H1 (cell line): Measurements from ENCODE around the gene PBX2. TPM values are rescaled to one million over a fixed set of nuclear protein-coding genes. Genes with fewer than 3 reads are reported as not detected.

Source experiments
- BCL11A ChIP-seq, 2 experiments: IDR thresholded peaks; one replicate each; pipeline ENCODE4 v1.6.1; 2011; ENCODE audit warnings: low read depth in 2 of 2, low read length in 2 of 2, mild to moderate bottlenecking in 2 of 2
- CHD1 ChIP-seq: IDR thresholded peaks from 2 replicates; pipeline ENCODE4 v1.6.1; 2012; ENCODE audit warnings: low read depth, low read length, improper control_type of control experiment
- CHD2 ChIP-seq: IDR thresholded peaks from 2 replicates; pipeline ENCODE4 v1.6.1; 2012; ENCODE audit warnings: low read length, improper control_type of control experiment
- FOSL1 ChIP-seq: IDR thresholded peaks from 2 replicates; pipeline ENCODE4 v1.6.1; 2011; ENCODE audit warnings: mild to moderate bottlenecking, low read depth, low read length, moderate library complexity; ENCODE audit not compliant: insufficient read depth
- JUND ChIP-seq: IDR thresholded peaks from 2 replicates; pipeline ENCODE4 v1.6.1; 2011; ENCODE audit warnings: mild to moderate bottlenecking, improper control_type of control experiment, low read length
- POLR2A ChIP-seq, 2 experiments: IDR thresholded peaks; 1 replicate in 1 of 2; 2 replicates in 1 of 2; pipeline ENCODE4 v1.6.1; 2011; ENCODE audit warnings: low read depth in 2 of 2, low read length in 2 of 2, mild to moderate bottlenecking in 2 of 2; ENCODE audit errors: control extremely low read depth in 1 of 2
- RNF2 ChIP-seq: fragments of 200-900, 300-1000 bp; sonication (generic); IDR thresholded peaks from 2 replicates; pipeline ENCODE4 v1.7.1; 2016; ENCODE audit warnings: borderline replicate concordance, low read depth, mild to moderate bottlenecking, antibody characterized with exemption, low read length; ENCODE audit not compliant: poor library complexity, severe bottlenecking; ENCODE audit errors: missing control alignments
- SIN3A ChIP-seq, 2 experiments: IDR thresholded peaks in 1 of 2; conservative IDR thresholded peaks in 1 of 2; 2 replicates each; pipeline ENCODE4 v1.6.1; 2011 to 2012; ENCODE audit warnings: low read length in 2 of 2, improper control_type of control experiment in 1 of 2, low read depth in 1 of 2, mild to moderate bottlenecking in 1 of 2
- SP4 ChIP-seq: IDR thresholded peaks from 2 replicates; pipeline ENCODE4 v1.6.1; 2012; ENCODE audit warnings: low read length, inconsistent platforms
- polyA plus RNA-seq, 7 experiments: library from polyadenylated mRNA; depleted of rRNA in 3 of 7; stranded (reverse) in 5 of 7; unstranded in 2 of 7; fragments of >200 nt in 5 of 7; fragments of 200-250 nt in 2 of 7; gene quantifications; 1 replicate in 5 of 7; 2 replicates in 1 of 7; 4 replicates in 1 of 7; pipeline versions ENCODE4 v1.2.1 to v1.2.3, GENCODE V29; 2011 to 2013; ENCODE audit warnings: missing spikeins in 2 of 7, mixed read lengths in 2 of 7
- total RNA-seq: library from RNA; stranded (reverse); fragmentation: NEBNext Ultra II Directional; extraction: Animal tissue kit (Norgen Biotek cat#: 25700); gene quantifications from 2 replicates; pipeline ENCODE4 v1.2.1, GENCODE V29; 2021
- TF ChIP-seq, protein P1 (sequence below): fragments of 300-600 bp; sonication (generic); IDR thresholded peaks from 2 replicates; pipeline ENCODE4 v1.7.1; 2012; ENCODE audit warnings: low read length, moderate library complexity, mild to moderate bottlenecking, inconsistent platforms; ENCODE audit not compliant: insufficient replicate concordance

Gene PBX2
- total and polyA plus RNA-seq, 2 of the 8 experiments (the other 6 are each of a cell fraction or from before 2014, with no cell fraction given) = 102 to 130 TPM

GRCh38 chr6:32148289-32149091, 41.5 kb downstream of the PBX2 start (continued):
- TF ChIP-seq RNF2 (no peak), SP4 (peak; percentile 63; the same call in 1 of the 2 replicates), JUND (0 out of 2 replicates have a peak, but pooled peaks have one; percentile 4), FOSL1 (no peak), CHD1 (no peak), POLR2A (IDR thresholded peaks at IDR 0.05; ENCODE audit: control extremely low read depth in 1 of 2, low read depth in 2 of 2, low read length in 2 of 2) (no peak), BCL11A (IDR thresholded peaks at IDR 0.05; ENCODE audit: low read depth in 2 of 2, low read length in 2 of 2) (no peak), SIN3A (conservative IDR thresholded peaks at IDR 0.05 in 1 of 2, IDR thresholded peaks at IDR 0.05 in 1 of 2; ENCODE audit: low read depth in 1 of 2, low read length in 2 of 2) (no peak), CHD2 (no peak)
- TF ChIP-seq, protein P1, sequence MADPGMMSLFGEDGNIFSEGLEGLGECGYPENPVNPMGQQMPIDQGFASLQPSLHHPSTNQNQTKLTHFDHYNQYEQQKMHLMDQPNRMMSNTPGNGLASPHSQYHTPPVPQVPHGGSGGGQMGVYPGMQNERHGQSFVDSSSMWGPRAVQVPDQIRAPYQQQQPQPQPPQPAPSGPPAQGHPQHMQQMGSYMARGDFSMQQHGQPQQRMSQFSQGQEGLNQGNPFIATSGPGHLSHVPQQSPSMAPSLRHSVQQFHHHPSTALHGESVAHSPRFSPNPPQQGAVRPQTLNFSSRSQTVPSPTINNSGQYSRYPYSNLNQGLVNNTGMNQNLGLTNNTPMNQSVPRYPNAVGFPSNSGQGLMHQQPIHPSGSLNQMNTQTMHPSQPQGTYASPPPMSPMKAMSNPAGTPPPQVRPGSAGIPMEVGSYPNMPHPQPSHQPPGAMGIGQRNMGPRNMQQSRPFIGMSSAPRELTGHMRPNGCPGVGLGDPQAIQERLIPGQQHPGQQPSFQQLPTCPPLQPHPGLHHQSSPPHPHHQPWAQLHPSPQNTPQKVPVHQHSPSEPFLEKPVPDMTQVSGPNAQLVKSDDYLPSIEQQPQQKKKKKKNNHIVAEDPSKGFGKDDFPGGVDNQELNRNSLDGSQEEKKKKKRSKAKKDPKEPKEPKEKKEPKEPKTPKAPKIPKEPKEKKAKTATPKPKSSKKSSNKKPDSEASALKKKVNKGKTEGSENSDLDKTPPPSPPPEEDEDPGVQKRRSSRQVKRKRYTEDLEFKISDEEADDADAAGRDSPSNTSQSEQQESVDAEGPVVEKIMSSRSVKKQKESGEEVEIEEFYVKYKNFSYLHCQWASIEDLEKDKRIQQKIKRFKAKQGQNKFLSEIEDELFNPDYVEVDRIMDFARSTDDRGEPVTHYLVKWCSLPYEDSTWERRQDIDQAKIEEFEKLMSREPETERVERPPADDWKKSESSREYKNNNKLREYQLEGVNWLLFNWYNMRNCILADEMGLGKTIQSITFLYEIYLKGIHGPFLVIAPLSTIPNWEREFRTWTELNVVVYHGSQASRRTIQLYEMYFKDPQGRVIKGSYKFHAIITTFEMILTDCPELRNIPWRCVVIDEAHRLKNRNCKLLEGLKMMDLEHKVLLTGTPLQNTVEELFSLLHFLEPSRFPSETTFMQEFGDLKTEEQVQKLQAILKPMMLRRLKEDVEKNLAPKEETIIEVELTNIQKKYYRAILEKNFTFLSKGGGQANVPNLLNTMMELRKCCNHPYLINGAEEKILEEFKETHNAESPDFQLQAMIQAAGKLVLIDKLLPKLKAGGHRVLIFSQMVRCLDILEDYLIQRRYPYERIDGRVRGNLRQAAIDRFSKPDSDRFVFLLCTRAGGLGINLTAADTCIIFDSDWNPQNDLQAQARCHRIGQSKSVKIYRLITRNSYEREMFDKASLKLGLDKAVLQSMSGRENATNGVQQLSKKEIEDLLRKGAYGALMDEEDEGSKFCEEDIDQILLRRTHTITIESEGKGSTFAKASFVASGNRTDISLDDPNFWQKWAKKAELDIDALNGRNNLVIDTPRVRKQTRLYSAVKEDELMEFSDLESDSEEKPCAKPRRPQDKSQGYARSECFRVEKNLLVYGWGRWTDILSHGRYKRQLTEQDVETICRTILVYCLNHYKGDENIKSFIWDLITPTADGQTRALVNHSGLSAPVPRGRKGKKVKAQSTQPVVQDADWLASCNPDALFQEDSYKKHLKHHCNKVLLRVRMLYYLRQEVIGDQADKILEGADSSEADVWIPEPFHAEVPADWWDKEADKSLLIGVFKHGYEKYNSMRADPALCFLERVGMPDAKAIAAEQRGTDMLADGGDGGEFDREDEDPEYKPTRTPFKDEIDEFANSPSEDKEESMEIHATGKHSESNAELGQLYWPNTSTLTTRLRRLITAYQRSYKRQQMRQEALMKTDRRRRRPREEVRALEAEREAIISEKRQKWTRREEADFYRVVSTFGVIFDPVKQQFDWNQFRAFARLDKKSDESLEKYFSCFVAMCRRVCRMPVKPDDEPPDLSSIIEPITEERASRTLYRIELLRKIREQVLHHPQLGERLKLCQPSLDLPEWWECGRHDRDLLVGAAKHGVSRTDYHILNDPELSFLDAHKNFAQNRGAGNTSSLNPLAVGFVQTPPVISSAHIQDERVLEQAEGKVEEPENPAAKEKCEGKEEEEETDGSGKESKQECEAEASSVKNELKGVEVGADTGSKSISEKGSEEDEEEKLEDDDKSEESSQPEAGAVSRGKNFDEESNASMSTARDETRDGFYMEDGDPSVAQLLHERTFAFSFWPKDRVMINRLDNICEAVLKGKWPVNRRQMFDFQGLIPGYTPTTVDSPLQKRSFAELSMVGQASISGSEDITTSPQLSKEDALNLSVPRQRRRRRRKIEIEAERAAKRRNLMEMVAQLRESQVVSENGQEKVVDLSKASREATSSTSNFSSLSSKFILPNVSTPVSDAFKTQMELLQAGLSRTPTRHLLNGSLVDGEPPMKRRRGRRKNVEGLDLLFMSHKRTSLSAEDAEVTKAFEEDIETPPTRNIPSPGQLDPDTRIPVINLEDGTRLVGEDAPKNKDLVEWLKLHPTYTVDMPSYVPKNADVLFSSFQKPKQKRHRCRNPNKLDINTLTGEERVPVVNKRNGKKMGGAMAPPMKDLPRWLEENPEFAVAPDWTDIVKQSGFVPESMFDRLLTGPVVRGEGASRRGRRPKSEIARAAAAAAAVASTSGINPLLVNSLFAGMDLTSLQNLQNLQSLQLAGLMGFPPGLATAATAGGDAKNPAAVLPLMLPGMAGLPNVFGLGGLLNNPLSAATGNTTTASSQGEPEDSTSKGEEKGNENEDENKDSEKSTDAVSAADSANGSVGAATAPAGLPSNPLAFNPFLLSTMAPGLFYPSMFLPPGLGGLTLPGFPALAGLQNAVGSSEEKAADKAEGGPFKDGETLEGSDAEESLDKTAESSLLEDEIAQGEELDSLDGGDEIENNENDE = no peak
